Omental fat pad (tissue), 4 donors: ENCODE data around the gene BCL2L1. TPM values are rescaled to one million over a fixed set of nuclear protein-coding genes. Genes with fewer than 3 reads are reported as not detected.

Experiments
- ATAC-seq: fragments of 150-250 bp; one replicate; pipeline ENCODE4 v1.9.1; 2016; ENCODE audit warnings: mild to moderate bottlenecking, moderate library complexity; ENCODE audit not compliant: low FRiP score
- DNase-seq: peaks from one replicate; pipeline ENCODE4 v3.0.0-alpha.2; 2019; ENCODE audit warnings: low spot score
- CTCF ChIP-seq, 3 donors: fragments of 450-650 bp; IDR thresholded peaks; one replicate each; pipeline ENCODE4 v1.5.1; 2016 to 2017; ENCODE audit warnings: antibody characterized with exemption in 3 of 3, mild to moderate bottlenecking in 3 of 3, moderate library complexity in 2 of 3
- total RNA-seq, 4 donors: library from RNA; depleted of rRNA; stranded (reverse); fragments of >200 nt; gene quantifications; one replicate each; pipeline ENCODE4 v1.1.0, GENCODE V29; 2016

BCL2L1 gene
- total RNA-seq, 4 donors from 2014 or later: 65.0 to 140 (median 112) TPM

DNA sequence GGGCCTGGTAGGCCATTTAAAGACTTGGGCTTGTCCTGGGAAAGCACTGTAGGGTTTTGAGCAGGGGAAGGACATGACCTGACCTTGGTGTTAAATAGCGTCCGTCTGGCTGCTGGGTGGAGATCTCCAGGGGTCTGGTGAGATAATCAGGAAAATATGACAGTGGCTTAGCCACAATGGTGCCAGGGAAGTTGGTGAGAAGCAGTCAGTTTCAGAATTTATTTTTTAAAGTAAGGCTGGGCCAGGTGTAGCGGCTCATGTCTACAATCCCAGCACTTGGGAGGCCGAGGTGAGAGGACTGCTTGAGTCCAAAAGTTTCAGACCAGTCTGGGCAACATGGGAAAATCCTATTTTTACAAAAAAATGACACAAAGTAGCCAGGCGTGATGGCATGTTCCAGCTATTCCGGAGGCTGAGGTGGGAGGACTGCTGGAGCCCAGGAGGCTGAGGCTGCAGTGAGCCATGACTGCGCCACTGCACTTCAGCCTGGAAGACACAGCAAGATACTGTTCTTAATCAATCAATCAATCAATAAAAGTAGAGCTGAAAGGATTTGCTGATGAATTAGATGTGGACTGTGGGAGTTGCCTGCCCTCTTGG is 41.4 kb downstream of the BCL2L1 start:
- ATAC-seq (no peak), DNase-seq (no peak)
- TF ChIP-seq CTCF (IDR thresholded peaks at IDR 0.05): no peak

DNA sequence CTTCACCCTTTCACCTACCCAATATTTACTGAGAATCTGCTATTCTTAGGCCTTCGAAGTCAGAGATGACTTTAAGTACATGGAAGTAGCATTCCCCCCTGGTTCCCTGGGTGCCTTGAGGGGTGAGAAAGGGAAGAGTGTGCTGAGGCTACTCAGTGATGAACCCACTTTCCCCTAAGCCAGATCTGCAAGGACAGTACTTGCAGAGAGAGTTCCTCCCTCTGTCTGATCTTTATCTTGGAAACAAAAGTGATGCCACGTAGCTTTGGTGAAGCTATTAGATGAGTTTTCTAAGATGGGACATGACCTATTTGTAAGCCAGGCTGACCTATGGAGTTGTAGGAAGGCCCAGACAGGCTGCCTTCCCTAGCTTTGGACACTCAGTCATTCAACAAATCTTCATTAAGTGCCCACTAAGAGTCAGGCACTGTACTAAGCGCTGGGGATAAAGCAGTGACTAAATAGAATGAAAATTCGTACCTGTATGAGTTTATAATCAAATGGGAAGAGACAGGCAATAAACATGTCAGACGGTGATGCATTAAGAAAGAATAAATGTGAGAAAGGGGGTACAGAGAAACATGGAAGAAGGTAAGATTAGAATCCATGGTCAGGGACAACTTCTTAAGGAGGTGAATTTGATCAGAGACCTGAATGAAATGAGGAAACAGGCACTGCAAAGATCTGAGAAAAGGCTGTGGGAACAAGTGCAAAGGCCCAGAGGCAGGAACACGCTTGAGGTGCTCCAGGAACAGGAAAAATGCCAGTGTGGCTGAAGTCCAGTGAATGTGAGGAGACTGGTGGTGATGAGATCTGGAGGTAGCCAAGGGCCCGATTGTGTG is 42.2 kb downstream of the BCL2L1 start:
- DNase-seq (no peak), ATAC-seq (no peak)
- no peak for TF ChIP-seq CTCF (IDR thresholded peaks at IDR 0.05)

DNA sequence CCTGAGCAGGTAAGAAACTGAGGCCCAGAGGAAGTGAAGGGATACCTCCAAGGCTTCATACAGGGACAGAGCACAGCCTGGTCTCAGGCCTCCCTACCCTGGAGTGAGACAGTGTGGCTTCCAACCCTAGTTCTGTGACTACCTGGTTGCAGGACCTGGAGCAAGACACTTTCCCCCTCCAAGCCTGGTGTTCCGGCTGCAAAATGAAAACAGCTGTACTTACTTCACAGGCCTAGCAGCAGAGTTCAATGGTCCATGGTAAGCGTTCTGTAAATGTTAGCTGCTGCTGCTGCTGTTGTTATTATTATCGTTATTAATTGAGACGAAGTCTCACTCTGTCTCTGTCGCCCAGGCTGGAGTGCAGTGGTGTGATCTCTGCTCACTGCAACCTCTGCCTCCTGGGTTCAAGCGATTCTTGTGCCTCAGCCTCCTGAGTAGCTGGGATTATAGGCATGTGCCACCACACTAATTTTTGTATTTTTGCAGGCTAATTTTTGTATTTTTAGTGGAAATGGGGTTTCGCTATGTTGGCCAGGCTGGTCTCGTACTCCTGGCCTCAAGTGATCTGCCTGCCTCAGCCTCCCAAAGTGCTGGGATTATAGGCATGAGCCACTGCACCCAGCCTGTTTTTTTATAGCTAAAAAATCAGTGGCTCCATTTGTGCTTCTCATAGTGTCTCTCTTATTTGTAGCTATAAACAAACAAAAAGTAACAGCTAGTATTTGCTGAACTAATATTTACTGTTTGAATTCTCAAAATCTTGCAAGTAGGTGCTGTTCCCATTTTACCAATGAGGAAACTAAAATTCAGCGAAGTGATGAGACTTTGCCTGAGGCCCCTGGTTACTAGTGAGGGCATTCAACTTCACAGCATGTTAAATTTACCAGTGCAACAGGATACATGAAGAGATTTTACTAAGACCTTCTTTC is 43.0 kb downstream of the BCL2L1 start:
- no peak for DNase-seq

DNA sequence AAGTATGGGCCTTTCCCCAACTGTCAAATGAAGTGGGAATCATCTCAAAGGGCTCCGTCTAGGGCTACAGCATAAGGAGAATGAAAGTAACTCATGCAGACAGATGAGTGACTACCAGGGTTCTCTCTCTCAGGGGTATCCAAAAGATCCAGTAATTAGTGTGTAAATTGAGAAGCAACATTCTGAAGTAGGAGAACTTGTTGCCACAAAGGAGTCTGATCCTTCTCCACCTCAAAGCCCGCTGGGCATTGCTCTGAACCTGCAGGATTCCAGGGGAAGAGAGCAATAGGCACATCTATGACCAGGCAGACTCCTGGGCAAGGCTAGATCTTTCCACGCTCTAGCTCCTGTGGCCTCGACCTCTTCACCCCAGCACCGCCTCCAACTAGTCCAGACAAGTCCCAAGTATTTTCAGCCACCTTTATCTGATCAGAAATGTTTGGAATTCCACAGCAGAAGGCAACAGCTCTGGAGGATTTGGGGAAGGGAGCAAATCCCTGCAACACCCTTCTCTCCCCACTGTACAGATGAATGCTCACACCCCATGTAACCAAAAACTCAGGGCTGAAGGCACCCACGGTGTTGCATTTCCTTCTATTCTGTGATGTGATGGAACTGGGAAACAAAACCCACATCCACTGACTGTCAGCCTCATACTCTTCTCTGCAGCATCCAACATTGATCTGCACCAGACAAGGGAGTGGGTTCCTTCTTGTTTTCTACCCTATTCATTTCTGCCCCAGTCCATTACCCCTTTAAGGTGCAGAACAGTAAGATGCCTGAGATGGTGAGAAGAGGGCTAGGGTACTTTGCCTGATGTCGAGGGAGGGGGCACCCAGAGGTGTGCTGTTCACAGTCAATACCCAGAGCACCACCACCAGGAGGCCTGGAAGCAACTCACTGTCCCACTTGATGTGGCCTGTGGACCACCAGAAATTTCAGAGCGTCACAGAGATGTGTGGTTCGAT is 44.0 kb downstream of the BCL2L1 start:
- DNase-seq: no peak
- no peak for ATAC-seq
- no peak for TF ChIP-seq CTCF (IDR thresholded peaks at IDR 0.05)

More for the DNA sequence above, 43.0 kb downstream of the BCL2L1 start:
- no peak for ATAC-seq
- TF ChIP-seq CTCF (IDR thresholded peaks at IDR 0.05): no peak

- no peak for DNase-seq
- no peak for ATAC-seq
- no peak for TF ChIP-seq CTCF (IDR thresholded peaks at IDR 0.05)
Observed at GRCh38 chr20:31677553-31678260, 45.0 kb downstream of the BCL2L1 start.
